Activated T-helper 1 cell treated with anti-CD3 and anti-CD28 coated beads, Interleukin-2, amount 50 U/mL, for 16 hours (primary cell): Measurements from ENCODE around the gene TMEM63C.

ENCODE experiments used
- DNase-seq, 2 donors: peaks; one replicate each; pipeline ENCODE4 v3.0.0-alpha.2; 2020; ENCODE audit warnings: low read depth in 1 of 2, low spot score in 1 of 2

TMEM63C gene

GRCh38 chr14:77197988-77198387 lies 16.4 kb downstream of the TMEM63C start:
- DNase-seq: no peak

- no peak for DNase-seq
Observed at GRCh38 chr14:77198561-77198960, 17.0 kb downstream of the TMEM63C start.

GRCh38 chr14:77199590-77199989 lies 18.0 kb downstream of the TMEM63C start:
- DNase-seq: no peak

GRCh38 chr14:77200406-77200985 lies 18.9 kb downstream of the TMEM63C start:
- DNase-seq: no peak

- no peak for DNase-seq
Observed at GRCh38 chr14:77201696-77202095, 20.1 kb downstream of the TMEM63C start.

GRCh38 chr14:77203611-77204458 lies 22.2 kb downstream of the TMEM63C start:
- DNase-seq: no peak

- DNase-seq: no peak
Observed at GRCh38 chr14:77204459-77204771, 22.8 kb downstream of the TMEM63C start.

- DNase-seq: no peak
Observed at GRCh38 chr14:77204907-77205306, 23.3 kb downstream of the TMEM63C start.

- DNase-seq: no peak
Observed at GRCh38 chr14:77205566-77205965, 24.0 kb downstream of the TMEM63C start.

- no peak for DNase-seq
Observed at GRCh38 chr14:77206261-77206824, 24.7 kb downstream of the TMEM63C start.

- no peak for DNase-seq
Observed at GRCh38 chr14:77206877-77207389, 25.3 kb downstream of the TMEM63C start.

- DNase-seq: peak; percentile 15 to 39
Observed at GRCh38 chr14:77208291-77208978, 26.8 kb downstream of the TMEM63C start.

GRCh38 chr14:77208979-77209318 lies 27.4 kb downstream of the TMEM63C start:
- DNase-seq: no peak

- no peak for DNase-seq
Observed at GRCh38 chr14:77212097-77212870, 30.7 kb downstream of the TMEM63C start.

GRCh38 chr14:77212943-77213678 lies 31.5 kb downstream of the TMEM63C start:
- no peak for DNase-seq

GRCh38 chr14:77213679-77214016 lies 32.0 kb downstream of the TMEM63C start:
- no peak for DNase-seq

- DNase-seq: no peak
Observed at GRCh38 chr14:77214216-77214615, 32.6 kb downstream of the TMEM63C start.

GRCh38 chr14:77217551-77217950 lies 36.0 kb downstream of the TMEM63C start:
- DNase-seq: no peak

GRCh38 chr14:77219591-77219990 lies 38.0 kb downstream of the TMEM63C start:
- no peak for DNase-seq

- no peak for DNase-seq
Observed at GRCh38 chr14:77220246-77221017, 38.8 kb downstream of the TMEM63C start.
